ENCODE data around the gene CCNK. TPM values are rescaled to one million over a fixed set of nuclear protein-coding genes. Genes with fewer than 3 reads are reported as not detected.

CCNK gene
- total RNA-seq, 1 experiment from 2014 or later, result 84.7 TPM

GRCh38 chr14:99541677-99542470 lies 60.7 kb downstream of the CCNK start:
- CTCF ChIA-PET, result no interaction called here
- Mint-ChIP-seq H3K27ac (peak overlapping the region; percentile 63; the same call in 1 of the 2 replicates), H3K4me1 (peaks cover 59% of the 10 kb centered on the region), H3K27me3 (ENCODE audit: low read depth) (no peaks in the 10 kb centered on the region; the same call in 1 of the 2 replicates), H3K4me3 (no peak overlapping the region), H3K9me3 (no peaks in the 10 kb centered on the region), H3K36me3 (no peaks in the 10 kb centered on the region)
- TF ChIP-seq FOXP4 (CRISPR knock-in tag; IDR thresholded peaks at IDR 0.05) (no peak), ZNF281 (CRISPR knock-in tag; IDR thresholded peaks at IDR 0.05) (no peak), IRF2 (CRISPR knock-in tag; IDR thresholded peaks at IDR 0.05; ENCODE audit: borderline replicate concordance, low read depth) (no peak), ZBTB21 (CRISPR knock-in tag; IDR thresholded peaks at IDR 0.05; ENCODE audit: borderline replicate concordance) (no peak), AFF4 (CRISPR knock-in tag; IDR thresholded peaks at IDR 0.05; ENCODE audit: borderline replicate concordance) (no peak), MAX (CRISPR knock-in tag; IDR thresholded peaks at IDR 0.05) (no peak), NR1H2 (CRISPR knock-in tag; IDR thresholded peaks at IDR 0.05) (no peak), ERG (CRISPR knock-in tag; IDR thresholded peaks at IDR 0.05) (no peak), CREM (CRISPR knock-in tag; IDR thresholded peaks at IDR 0.05) (no peak), TEAD4 (CRISPR knock-in tag; IDR thresholded peaks at IDR 0.05) (no peak), SP1 (CRISPR knock-in tag; conservative IDR thresholded peaks at IDR 0.05) (no peak), MXD4 (CRISPR knock-in tag; IDR thresholded peaks at IDR 0.05; ENCODE audit: borderline replicate concordance) (no peak), EMX1 (CRISPR knock-in tag; IDR thresholded peaks at IDR 0.05) (no peak), USF2 (CRISPR knock-in tag; IDR thresholded peaks at IDR 0.05) (no peak)
- POLR2A ChIA-PET, result no interaction called here
- ATAC-seq (no peak), DNase-seq (ENCODE audit: low spot score) (no peak)

Data from WTC11 (cell line).